ENCODE measurements around the gene TAX1BP3.

Gene TAX1BP3

GRCh38 chr17:3657874-3658783 lies 10.2 kb downstream of the TAX1BP3 start:
- no peak for DNase-seq

- no peak for DNase-seq
Observed at GRCh38 chr17:3657588-3657869, 10.8 kb downstream of the TAX1BP3 start.

DNA sequence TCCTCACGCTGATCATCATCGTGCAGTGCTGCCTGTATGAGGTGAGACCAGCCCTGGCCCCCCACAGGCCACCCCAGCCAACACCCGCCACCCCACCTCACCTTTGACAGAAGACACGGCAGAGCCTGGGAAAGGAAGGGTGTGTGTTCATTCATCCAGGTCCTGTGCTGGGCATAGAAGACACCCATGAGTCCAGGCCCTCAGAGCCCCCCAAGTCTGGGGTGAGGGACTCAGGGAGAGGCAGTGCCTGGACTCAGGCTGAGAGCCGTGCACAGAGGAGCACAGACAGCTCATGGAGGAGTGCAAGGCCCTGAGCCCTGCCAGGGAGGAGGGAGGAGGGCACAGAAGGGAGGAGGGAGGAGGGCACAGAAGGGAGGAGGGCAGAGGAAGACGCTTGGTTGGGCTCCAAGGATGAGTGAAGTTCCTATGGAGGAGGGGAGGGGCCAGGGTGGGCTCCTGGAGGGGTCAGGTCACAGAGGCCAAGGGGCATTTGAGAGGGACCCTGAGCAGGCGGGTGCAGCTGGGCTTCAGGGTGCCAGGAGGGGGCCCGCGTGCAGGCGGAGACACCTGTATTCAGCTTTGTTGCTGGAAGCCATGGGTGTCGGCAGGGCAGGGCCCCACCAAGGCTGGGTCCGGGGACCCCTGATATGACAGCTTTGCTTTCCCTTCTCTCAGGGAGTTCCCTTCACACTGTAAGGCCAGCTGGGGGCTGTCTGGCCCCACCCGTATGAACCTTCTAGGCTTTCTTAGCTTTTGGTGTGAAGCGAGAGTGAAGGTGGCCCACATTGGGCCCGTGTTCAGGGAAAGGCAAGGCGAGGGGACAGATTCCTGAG lies 11.4 kb downstream of the TAX1BP3 start:
- no peak for DNase-seq

- DNase-seq, result no peak
Observed at GRCh38 chr17:3656353-3656752, 12.0 kb downstream of the TAX1BP3 start.

GRCh38 chr17:3655766-3656165 lies 12.6 kb downstream of the TAX1BP3 start:
- DNase-seq, result no peak

- DNase-seq, result peak; percentile 39
Observed at GRCh38 chr17:3647769-3648555, 20.4 kb downstream of the TAX1BP3 start.

DNA sequence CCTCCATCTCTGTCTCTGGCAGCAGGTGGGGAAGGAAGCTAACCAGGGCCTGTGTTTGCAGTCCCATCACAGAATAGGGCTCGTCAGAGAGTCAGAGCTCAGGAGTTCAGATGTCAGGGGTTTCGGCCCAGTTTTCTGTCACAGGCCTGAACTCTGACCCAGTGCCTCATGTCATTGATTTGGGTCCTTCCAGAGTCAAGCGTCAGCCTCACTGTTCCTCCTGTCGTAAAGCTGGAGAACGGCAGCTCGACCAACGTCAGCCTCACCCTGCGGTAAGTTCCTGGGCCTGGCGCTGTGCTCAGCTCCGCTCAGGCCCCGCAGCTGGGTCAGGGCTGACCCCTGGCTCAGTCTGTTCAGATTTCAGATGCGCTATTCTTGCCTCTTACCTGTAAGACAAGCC lies 21.1 kb downstream of the TAX1BP3 start:
- DNase-seq, result no peak

DNA sequence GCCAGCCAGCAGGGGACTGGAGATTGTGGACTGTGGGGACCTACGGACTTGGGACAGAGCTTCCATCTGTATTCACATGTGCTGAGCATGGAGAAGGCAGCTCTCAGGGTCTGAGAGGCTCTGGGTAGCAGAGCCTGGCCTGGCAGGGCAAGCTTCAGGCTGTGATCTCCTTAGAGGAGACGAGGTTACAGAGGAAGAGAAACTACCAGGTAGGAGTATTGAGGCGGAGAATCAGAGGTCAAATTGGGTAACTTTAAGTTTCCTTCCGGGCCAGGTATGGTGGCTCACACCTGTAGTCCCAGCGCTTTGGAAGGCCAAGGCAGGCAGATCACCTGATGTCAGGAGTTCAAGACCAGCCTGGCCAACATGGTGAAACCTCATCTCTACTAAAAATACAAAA lies 23.1 kb downstream of the TAX1BP3 start:
- no peak for DNase-seq

GRCh38 chr17:3643889-3644349 lies 24.5 kb downstream of the TAX1BP3 start:
- DNase-seq, result no peak

DNA sequence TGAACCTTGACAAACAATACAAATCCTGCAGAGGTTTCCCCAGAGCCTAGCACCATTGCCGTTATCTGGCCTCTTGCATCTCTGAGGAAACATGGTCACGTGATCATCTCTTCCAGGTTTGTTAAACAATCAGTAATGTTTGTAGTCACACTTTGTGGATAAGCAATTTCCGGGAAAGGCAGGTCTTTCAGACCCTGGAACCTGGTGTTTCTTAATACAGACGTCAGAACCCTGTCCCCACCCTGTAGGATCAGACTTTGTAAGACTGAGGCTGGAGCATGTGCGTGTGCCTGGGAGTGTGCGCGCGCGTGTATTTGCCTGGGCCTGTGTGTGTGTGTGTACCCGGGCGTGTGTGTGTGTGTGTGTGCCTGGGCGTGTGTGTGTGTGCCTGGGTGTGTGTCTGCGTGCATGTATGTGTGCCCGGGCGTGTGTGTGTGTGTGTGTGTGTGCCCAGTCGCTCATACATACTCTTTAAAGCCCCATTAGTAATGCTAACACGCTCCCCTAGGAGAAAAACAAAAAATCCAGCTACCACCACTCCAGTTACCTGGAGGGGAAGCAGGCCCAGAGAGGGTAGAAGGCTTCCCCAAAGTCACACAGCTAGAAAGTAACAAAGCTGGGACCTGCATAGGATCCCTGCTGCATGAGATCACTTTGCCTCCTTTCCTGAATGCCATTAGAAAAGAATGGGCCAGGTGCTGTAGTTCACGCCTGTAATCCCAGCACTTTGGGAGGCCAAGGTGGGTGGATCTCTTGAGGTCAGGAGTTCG lies 26.5 kb downstream of the TAX1BP3 start:
- DNase-seq, result no peak

GRCh38 chr17:3641014-3641413 lies 27.4 kb downstream of the TAX1BP3 start:
- no peak for DNase-seq

- DNase-seq, result no peak
Observed at GRCh38 chr17:3639981-3640596, 28.3 kb downstream of the TAX1BP3 start.

DNA sequence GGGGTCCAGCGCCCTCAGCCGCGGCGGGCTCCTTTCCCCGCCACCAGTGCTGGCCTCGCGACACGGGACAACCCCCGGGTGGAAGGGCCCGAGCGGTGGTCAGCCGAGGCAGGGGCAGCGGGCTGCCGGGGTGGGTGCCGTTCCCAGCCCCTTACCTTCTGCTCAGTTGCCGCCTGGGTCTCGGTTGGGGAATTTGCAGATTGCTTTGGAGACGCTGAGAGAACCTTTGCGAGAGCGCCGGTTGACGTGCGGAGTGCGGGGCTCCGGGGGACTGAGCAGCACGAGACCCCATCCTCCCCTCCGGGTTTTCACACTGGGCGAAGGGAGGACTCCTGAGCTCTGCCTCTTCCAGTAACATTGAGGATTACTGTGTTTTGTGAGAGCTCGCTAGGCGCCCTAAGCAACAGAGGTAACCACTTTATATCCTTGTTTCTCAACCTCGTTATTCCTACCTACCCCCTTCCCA lies 31.4 kb downstream of the TAX1BP3 start:
- peak in 1 of 2 experiments; percentile 6 for DNase-seq

DNA sequence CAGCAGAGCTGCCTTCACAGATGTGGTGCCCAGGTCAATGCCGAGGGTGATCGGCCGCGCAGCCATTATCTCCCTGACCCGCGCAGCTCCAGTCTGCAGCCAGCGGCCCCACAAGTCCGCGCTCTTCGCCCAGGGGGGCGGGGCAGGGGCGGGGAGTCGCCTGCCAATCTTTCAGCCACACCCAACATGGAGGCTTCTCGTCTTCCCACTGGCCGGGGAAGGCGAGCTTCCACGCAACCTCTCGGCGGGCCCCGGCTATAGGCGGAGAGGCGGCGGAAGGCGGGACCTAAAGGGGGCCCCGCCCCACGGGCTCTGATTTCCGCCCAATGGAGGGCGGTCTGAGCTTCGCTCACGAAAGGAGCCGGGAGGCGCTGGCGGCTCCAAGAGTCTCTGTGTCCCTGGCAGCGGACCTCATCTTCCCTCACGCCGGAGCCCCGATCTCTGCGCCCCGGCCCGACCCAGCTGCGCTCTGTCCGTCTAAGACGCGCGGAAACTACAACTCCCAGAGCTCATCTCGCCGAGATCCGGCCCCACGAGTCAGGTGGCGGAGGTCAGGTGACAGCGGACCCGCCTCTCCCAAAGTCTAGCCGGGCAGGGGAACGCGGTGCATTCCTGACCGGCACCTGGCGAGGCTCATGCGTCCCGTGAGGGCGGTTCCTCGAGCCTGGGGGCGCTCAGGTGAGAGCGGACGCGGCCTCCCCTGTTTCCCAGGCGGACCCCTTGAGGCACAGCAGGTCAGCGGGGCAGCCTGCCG lies 32.0 kb downstream of the TAX1BP3 start, which contains the start of the genes CTNS and SHPK:
Gene CTNS, plus strand, starts transcription at position 607 of the 754 bp plus-strand sequence. CDS start 3,447 bp downstream, outside the sequence.
Gene SHPK, minus strand, starts transcription at position 97 of the 754 bp plus-strand sequence. Its CDS starts 31 bp downstream, at position 66.
- peak; percentile 90 to 92 for DNase-seq

DNA sequence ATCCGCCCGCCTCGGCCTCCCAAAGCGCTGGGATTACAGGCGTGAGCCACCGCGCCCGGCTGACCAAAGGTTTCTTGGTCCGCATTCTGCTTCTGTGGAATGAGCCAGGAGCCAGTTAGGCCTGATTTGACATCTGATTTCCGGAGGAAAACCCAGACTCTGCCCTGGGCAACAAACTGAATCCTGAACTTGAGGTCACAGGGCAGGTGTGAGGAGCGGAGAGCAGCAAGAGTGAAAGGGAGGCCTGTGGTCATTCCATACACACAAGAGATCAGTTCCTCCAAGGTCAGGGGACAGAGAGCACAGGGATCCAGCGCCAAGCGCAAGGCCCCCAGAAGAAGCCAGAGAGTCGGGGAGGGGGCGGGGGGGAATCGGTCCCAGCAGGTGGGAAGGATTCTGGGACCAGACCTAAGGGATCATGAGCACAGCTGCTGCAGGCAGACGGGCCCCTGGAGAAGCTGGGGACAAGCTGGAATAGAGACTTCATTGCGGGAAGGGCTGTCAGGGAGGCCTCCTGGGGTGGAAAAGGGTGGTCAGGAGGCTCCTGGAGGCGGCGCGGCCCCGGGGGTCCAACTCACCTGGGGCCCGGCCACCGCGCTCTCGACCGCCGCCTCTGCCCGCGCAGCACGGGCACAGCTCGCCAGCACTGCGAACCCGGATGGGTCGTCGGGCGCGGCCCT lies 32.8 kb downstream of the TAX1BP3 start:
- DNase-seq, result no peak

GRCh38 chr17:3632287-3632686 lies 36.1 kb downstream of the TAX1BP3 start:
- no peak for DNase-seq

DNA sequence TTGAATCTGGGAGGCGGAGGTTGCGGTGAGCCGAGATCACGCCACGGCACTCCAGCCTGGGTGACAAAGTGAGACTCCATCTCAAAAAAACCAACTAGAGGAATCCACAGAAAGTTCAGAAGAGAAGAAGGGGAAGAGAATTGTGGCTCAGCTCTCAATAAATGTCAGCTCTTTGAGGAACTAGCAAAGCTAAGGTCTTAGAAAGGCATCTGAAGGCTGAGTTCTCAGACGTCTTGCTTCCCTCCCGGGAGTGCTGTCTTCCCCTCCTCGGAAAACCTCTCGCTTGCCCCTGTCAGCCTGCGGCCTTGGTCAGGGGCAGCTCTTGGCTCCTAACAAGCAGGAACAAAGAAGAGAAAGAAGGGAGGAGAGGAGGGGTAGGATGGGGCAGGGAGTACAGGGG lies 37.6 kb downstream of the TAX1BP3 start:
- DNase-seq, result no peak

DNA sequence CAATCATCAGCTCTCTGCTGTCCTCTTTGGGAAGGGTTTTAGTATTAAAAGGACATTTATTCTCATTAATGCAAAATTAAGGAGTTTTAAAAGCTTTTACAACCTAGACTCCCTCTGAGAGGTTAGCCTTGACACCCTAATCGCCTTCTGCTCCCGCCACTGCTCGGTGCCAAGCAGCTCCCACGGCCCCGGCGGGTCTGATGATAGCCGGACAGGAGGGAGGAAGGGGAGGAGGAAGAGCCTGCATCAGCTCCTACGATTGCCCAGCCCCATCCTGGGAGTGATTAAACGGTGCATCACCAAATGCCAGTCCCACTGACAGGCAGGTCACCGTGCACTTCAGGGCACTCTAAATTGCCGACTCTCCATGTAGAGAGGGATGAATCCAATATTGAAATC lies 40.6 kb downstream of the TAX1BP3 start:
- DNase-seq, result no peak

DNA sequence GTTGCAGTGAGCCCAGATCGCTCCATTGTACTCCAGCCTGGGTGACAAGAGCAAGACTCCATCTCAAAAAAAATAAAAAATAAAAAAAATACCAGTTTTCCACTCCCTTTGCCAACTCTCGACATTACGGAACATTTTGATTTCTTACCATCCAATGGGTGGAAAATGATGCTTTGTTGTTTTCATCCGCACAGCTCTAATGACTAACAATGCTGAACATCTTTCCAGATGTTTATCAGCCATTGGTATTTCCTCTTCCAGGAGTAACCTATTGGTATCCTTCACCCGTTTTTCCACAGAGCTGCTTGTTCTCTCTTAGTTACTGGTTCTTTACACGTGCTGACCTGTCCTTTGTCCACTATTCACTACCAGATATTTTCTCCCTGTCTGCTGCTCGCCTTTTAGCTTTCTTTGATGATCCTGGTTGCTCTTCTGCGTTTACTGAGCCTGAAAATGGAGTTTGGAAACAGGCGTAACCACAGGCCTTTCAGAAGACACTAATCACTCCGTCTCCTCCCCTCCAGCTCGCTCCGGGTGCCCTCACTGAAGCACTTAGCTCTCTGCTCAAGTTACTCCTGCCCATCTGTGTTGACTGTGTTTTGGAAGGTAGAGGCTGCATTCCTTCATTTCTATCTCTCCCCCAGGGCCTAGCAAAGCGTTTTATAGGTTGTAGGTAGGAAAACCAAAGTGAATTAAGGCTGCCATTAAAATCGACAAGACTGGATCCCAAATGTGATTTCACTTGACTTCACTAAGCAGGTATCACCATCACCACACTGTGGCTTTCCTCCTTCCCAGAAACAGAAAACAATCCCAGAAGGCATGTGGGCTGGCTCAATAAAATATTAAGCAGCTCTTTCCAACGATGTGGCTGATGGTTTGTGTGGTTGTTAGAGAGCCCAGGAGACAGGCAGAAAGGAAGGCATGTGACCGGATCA lies 41.3 kb downstream of the TAX1BP3 start:
- no peak for DNase-seq
